Activated T-cell treated with anti-CD3 and anti-CD28 coated beads for 4 hours (primary cell): Measurements from ENCODE around the gene FH.

Experiments used
- DNase-seq: peaks from one replicate; pipeline ENCODE4 v3.0.0-alpha.2; 2020

The FH gene

GRCh38 chr1:241520080-241520465, 518 bp upstream of the FH start:
- DNase-seq = no peak

- DNase-seq = no peak
Measured at GRCh38 chr1:241518476-241519307, 863 bp downstream of the FH start.

- DNase-seq = no peak
Measured at GRCh38 chr1:241513378-241513777, 6.2 kb downstream of the FH start.

DNA sequence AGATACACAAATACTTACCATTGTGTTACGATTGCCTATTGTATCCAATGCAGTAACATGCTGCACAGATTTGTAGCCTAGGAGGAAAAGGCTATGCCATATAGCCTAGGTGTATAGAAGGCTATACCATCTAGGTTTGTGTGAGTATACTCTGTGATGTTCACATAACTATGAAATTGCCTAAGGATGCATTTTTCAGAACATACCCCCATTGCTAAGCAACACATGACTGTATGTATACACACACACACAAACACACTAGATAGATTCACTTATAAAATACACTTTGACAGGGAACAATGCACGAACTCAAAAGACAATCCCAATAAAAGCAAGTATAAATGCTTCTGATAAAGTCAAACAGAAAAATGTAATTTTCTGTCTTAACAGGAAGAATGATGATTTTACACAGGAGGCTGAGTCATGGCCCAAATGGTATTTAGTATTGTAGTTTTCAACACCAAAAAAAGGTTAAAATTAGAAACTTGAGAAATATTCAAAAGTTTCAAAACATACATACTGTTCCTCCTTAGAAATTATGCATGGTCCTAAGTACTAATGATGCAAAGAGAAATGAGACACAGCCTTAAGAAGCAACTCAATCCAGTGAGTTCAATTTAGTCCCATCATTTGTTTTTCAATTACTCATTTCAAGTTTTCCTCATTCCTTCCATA, 12.2 kb downstream of the FH start:
- no peak for DNase-seq

DNA sequence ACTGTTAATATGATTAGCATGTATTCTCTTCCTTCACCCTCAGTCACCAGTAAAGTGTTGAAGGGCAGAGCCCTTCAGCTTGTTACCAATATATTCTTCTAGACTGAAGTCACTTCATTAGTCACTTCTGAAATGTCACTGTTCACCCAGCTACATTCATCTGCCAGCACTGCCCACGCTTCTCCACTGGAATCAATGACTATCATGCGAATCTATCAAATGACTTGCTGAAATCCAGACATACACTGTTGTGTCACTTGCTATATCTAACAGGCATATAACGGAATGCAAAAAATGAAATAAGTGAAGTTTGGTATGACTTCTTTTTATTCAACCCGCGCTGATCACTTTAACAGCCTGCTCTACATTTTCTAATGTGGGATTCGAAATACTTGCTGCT, 16.1 kb downstream of the FH start:
- DNase-seq = no peak

- DNase-seq = no peak
Measured at GRCh38 chr1:241499910-241500309, 19.6 kb downstream of the FH start.

GRCh38 chr1:241495741-241496140, 23.8 kb downstream of the FH start:
- no peak for DNase-seq

GRCh38 chr1:241488739-241489138, 30.8 kb downstream of the FH start:
- DNase-seq = no peak

- DNase-seq = no peak
Measured at GRCh38 chr1:241485554-241485992, 34.0 kb downstream of the FH start.

- DNase-seq = no peak
Measured at GRCh38 chr1:241485145-241485544, 34.4 kb downstream of the FH start.

DNA sequence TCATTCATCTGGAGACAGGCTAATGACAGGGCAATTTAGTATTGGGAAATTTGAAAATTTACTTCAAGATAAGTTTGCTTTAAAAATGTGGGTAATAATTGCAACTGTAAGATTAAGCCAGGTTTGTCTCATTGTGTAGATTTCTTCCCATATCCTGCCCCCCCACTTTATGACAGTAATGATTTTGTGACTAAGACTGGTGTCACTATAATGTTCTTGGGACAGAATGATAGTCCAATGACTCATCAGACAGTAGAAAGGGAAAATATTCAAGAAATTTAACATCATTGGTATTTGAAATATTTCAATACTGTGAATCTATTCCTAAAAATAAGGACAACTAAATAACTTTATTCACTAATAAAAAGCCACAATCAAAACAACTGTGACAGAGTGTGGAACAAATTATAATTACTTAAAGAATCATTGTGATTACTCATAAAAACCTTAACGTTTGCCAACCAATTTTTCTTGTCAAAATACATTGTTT, 36.7 kb downstream of the FH start:
- DNase-seq = no peak

- DNase-seq = no peak
Measured at GRCh38 chr1:241479294-241479693, 40.3 kb downstream of the FH start.

DNA sequence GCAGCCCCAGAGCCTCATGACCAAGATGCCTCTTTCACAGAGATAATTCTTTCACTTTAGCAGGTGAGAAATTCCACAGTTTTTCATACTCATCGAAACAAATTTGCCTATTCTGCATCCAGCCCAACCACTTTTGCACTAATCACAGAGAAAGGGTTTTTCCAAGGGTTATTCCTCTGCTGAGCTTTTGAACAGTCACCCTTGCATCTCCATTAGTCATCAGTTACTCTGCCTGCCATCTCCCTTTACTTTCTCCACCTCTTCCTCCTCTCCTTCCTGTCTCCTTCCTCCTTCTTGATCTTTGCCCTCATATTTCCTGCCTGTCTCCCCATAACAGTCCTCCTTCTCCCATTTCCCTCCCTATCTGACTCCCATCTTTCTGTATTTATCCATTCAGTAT, 43.9 kb downstream of the FH start:
- no peak for DNase-seq

DNA sequence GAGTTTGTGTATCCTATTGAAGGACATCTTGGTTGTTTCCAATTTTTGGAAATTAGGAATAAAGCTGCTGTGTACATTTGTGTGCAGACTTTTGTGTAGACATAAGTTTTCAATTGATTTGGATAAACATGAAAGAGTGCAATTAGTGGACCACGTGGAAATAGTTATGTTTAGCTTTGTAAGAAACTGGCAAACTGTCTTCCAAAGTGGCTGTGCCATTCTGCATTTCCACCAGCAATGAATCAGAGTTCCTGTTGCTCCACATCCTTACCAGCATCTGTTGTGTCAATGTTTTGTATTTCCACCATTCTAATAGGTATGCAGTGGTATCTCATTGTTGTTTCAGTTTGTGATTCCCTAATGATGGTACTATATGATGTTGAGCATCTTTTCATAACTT, 46.5 kb downstream of the FH start:
- DNase-seq = no peak

GRCh38 chr1:241470908-241471590, 48.5 kb downstream of the FH start:
- no peak for DNase-seq

DNA sequence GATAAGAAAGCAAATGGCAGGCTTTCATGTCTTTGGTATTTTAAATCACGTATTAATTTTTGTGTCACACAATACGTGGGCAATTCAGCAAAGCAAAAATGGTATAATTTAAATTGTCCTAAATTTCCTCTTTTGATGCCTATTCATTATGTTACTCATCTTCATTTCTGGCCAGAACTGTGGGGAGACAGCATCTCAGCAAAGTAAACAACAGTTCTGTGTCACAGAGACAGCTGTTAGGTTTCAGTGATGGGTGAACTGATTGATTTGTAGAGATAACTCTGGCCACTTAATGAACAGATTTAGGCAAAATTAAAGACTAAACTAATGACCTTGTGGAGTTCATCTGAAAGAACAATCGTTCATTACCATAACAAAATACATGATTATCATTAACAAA, 49.2 kb downstream of the FH start:
- DNase-seq = no peak

DNA sequence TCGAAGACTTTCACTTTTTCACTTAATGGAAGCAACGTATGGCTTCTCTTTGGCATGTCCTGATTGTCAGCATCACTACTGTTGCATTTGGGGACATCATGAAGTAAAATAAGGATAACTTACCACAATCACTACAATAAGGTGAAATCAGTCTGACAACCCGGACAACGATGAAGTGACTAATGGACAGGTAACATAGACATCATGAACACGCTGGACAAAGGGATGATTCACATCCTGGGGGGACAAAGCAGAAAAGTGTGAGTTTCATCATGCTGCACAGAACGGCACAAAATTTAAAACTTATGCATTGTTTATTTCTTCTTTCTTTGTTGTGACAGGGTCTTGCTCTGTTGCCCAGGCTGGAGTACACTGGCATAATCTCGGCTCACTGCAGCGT, 53.9 kb downstream of the FH start:
- no peak for DNase-seq

- DNase-seq = no peak
Measured at GRCh38 chr1:241464985-241465384, 54.6 kb downstream of the FH start.

- DNase-seq = no peak
Measured at GRCh38 chr1:241462391-241462790, 57.2 kb downstream of the FH start.

- no peak for DNase-seq
Measured at GRCh38 chr1:241460098-241460873, 59.3 kb downstream of the FH start.

- DNase-seq = no peak
Measured at GRCh38 chr1:241459186-241459802, 60.3 kb downstream of the FH start.

- DNase-seq = no peak
Measured at GRCh38 chr1:241457421-241457820, 62.1 kb downstream of the FH start.

GRCh38 chr1:241456743-241457142, 62.8 kb downstream of the FH start:
- DNase-seq = no peak
